Left ventricle myocardium superior (tissue), 1 donor: ENCODE results near the gene FBXL13. TPM values are rescaled to one million over a fixed set of nuclear protein-coding genes. Genes with fewer than 3 reads are reported as not detected.

ENCODE experiments used
- ATAC-seq: fragments of 200-7000 bp; cut with Tn5 transposase; one replicate; pipeline ENCODE4 v1.9.1; 2020; ENCODE audit warnings: mild to moderate bottlenecking, moderate library complexity
- DNase-seq: peaks from one replicate; pipeline ENCODE4 v3.0.0-alpha.2; 2020
- intact Hi-C: fragments of 100-400 bp; cut with micrococcal nuclease; formaldehyde crosslinking; loops from one replicate; pipeline ENCODE4 v1.11.0; 2022
- total RNA-seq: library from RNA; stranded (reverse); fragmentation: NEBNext Ultra II Directional; extraction: Animal tissue kit (Norgen Biotek cat#: 25700); gene quantifications from one replicate; pipeline ENCODE4 v1.2.1, GENCODE V29; 2021
- donor health status: DM: no; HTN: yes; CAD: no; lungs with severe emphysema.

The FBXL13 gene
- total RNA-seq, 1 donor from 2014 or later: 0.27 TPM

DNA sequence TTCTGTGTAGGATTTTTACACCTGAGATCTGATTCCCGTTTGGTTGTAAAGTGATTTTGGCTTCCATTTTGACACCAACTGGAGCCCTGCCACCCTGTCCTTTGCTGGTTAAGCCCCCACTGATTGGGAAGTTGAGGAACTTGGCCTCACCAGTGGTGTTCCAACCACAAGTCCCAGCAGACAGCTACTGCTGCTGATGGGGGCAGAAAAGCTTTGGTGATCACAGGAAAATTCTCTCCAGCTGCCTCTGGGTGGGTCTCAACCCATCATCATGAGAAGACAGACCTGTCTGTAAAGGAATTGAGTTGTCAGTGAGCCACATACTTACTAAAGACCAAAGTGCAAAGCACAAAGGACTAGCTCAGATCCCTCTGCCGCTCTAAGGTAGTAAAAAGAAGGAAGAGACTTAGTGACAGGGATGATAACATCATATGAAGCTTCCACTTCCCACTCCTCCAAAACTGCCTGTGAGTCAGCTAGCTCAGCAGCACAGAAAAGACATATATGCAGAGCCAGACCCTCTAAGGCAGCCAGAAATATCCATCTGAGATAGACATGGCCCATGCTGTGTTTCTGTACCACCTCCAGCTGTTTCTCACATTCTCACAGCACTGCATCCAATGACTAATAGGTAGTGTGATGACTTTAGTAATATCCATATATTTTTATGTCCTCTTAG, 184.2 kb downstream of the FBXL13 start:
- intact Hi-C loops: no loop called here
- no peak for DNase-seq
- ATAC-seq: no peak

DNA sequence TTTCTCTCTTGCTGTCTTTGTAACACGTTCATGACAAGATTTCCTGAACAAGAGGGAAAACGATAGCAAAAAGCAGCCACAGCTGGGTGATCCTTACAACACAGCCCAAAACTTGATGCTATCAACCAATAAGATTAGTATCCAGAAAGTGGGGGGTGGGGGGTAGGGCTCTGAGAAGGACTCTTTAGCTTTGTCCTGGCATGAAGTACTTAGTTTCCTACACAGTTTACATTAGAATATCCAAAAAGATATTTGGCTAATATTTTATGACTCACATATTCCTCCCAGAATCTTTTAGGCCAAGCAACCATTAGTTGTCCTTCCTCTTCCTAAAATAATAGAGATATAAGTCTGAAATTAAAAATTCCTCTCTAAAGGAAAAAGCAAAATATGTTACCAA, 184.7 kb downstream of the FBXL13 start:
- no peak for DNase-seq
- intact Hi-C loops: no loop called here
- no peak for ATAC-seq

DNA sequence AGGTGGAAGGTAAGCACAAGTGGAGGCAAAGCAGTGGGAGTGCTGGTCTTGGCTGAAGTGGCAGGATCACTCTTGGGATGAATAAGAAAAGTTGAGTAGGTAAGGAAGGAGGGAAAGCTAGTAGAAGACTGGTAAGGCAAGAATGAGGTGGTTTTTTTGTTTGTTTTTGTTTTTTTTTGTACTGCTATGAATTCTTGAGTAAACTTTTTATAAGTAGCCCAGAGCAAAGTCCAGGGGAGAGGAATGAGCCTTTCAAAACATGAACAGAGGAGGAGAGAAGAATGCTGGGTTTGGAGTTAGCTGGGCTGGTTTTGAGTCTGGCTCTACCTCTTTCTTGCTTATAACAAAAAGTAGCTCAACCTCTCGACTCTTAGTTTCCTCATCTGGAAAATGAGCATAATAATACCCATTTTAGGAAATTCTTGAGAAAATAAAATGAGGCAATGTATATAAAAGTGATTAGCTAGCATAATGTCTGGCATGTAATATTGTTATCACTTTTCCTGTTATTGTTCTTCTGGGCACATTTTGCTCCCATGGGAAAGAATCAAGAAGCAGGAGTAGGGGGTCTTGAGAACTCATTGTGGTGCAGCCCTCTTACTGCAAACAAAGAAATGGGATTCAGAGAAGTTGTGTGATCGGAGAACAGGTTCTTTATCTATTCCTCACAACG, 185.9 kb downstream of the FBXL13 start:
- no peak for ATAC-seq
- intact Hi-C loops: no loop called here
- no peak for DNase-seq

DNA sequence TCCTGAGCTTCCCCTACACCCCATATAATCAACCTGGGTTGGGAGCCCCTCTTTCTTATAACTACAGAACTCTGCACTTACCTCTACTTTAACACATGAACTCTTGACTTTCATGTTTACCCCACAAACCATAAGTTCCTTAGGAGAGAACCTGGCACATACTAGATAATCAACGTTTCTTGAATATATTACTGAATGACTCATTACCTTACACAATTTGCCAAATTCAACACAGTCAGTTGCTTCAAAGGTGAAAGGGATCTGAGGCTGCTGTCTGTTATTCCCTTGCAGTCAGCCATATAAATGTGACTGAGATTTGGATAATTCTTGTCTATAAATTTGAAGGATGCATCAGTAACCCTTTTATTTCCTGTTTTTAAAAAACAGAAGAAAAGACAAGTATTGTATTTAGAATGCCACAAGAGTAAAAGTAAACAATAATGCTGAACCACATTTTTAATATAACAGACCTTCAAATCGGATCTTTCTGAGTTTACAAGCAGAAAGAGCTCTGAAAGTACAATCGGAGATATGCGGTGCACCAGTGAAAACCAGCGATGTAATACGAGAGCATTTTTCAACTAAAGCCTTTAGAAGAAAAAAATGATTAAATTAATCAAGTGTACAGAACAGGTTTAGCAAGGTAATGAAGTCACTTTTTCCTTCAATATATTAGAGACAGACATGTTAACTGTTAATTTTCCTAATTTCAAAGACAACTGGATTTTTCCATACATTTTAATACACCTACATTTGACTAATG, 191.3 kb downstream of the FBXL13 start:
- no peak for ATAC-seq
- DNase-seq: no peak
- intact Hi-C loops: no loop called here

DNA sequence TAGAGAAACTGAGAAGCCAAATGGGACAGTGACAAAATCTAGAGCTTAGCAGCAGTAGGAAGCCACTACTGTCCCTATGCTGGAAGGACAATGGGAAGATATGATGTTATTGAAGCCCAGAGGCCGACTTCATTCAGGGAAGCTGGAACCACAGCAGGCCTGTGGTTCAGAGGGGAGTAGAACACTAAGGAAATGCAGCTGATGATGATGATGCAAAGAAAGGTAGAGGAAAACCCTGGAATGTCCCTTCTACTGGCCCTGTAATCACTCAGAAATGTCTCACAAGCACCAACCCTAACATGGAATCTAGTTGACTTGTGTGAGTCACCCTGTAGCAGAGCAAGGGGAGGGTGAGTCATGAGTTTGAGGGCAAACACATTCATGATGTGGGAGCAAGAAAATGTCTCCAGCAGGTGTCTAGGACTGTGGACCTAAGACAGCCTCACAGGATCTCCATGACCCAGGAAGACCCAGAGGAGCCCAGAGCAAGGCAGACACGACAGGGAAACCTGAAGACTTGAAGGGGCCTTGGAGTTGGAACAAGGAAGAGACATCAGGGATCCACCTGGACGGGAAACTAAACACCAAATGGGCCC, 198.8 kb downstream of the FBXL13 start:
- DNase-seq: no peak
- ATAC-seq: no peak
- intact Hi-C loops: no loop called here

DNA sequence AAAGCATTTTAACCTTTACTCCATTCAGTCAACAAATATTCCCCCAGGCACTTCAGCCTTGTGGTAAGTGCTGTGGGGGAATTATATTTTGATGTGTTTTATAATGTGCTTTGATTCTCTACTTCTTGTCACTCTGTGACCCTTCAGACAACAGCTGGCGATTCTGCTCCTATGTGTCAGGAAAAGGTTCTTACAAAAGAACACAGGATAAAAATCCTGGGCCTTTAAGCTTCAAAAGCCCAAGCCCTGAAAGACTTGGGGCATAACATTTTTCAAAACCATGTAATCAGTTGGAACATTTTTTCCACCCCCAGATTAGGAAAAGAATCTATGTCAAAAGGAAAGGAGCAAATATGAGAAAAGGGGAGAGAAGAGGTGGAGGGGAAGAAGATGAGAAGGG, 199.6 kb downstream of the FBXL13 start:
- no peak for ATAC-seq

DNA sequence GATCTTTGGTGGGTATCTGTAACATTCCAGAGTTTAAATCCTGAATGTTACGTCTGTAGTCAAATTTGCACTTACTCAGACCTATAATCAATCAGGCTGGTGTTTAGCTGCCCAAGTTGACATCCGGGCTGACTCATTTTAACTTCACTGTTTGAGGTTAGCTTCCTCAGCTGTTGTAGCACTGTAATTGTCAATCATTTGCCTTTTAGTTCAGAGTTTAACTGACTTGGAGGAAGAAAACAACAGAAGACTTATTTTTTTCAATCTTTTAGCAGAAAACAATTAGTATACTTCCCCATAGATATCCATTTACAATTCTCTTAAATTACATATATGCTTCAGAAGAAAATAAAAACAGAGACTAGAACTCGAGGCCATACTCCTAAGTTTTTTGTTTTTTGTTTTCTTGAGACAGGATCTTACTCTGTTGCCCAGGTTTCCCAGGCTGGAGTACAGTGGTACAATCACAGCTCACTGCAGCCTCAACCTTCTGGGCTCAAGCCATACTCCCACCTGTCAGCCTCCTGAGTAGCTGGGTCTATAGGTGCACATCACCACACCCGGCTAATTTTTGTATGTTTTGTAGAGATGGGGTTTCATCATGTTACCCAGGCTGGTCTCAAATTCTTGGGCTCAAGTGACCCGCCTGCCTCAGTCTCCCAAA, 200.3 kb downstream of the FBXL13 start:
- no peak for ATAC-seq
- intact Hi-C loops: no loop called here
- DNase-seq: no peak

More for the DNA sequence above, 199.6 kb downstream of the FBXL13 start:
- DNase-seq: no peak
- intact Hi-C loops: no loop called here

DNA sequence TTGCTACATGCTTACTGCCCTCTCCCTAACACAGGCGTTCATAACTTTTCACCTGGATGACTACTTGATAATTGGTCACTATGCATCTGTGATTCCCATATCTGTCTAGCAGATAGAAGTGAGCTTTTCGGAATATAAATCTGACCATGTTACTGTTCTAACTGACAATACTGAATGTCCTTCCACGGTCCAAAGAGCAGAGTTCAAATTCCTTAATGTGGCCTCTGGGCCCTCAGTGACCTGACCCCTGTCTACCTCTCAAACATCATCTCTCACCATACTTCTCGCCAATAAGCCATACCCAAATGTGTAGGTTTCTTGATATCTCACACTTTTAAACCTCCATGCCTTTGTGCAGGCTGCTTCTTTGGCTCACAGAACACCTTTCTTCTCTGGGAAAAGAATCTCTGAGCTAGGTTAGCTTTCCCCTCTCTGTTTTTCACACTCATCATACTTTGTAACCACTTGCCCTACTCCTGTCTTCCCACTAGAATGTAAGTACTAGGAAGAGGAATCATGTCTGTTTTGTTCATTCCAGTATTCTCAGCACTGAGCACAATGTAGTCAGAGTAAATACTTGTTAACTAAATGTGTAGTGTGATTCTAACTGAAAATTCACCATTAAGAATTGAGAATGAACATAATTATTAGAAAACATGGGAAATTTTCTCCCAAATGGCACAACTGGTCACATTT, 201.0 kb downstream of the FBXL13 start:
- no peak for DNase-seq
- no peak for ATAC-seq
- intact Hi-C loops: no loop called here

DNA sequence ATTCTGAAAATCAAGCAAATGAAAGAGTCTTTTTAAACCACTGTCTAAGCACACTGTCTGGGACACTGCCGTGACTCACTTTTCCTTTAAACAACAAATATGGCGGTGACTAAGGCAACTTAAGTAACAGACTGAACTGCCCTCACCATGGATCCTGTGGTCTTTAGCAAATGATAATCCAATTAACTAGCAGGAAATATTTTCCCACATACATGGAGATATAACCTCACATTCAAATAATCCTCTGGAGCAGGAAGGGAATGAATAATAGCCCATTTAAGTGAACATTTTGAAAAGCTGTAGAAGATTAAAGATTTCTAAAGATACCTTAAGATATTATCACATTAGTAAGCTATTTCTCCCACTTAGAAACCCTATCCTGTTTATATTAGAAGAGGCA, 202.1 kb downstream of the FBXL13 start:
- ATAC-seq (no peak), DNase-seq (no peak)
- intact Hi-C loops: no loop called here

DNA sequence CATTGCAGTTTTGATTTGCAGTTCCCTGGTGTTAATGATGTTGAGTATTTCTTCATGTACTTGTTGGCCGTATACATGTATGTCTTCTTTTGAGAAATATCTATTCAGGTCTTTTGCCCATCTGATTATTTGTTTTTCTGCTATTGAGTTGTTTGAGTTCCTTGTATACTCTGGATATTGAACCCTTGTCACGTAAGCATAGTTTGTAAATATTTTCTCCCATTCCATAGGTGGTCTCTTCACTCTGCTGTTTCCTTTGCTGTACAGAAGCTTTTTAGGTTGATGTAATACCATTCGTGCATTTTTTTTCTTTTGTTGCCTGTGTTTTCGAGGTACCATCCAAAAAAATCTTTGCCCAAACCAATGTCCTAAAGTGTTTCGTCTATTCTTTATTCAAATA, 205.4 kb downstream of the FBXL13 start:
- intact Hi-C loops: no loop called here

DNA sequence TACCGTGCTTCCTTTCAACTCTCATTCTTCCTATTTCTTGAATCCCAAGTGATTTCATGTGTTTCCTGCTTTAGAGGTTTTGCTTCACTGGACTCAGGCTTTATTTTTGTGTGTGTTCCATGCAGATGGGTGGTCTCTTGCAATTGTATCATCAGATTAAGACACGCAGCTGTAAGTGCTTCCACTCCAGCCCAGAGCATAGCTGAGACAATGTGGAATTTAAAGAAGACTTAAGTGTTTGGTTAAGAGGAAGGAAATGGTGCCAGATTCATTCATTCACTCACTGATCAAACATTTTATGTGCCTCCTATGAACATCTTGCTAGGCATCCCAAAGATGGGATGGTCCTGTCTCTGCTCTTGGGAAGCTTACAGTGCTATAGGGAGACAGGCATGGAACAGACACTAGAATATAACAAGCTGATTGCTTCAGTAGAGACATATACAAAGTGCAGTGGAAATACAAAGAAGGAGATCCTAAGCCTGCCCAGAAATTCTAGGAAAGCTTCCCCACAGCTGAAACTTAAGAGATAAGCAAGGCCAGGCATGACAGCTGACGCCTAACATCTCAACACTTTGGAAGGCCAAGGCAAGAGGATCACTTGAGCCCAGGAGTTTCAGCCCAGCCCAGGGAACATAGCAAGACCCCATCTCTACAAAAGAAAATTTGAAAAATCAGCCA, 207.9 kb downstream of the FBXL13 start:
- intact Hi-C loops: no loop called here
- ATAC-seq (no peak), DNase-seq (no peak)

More for the DNA sequence above, 205.4 kb downstream of the FBXL13 start:
- no peak for ATAC-seq
- DNase-seq: no peak

DNA sequence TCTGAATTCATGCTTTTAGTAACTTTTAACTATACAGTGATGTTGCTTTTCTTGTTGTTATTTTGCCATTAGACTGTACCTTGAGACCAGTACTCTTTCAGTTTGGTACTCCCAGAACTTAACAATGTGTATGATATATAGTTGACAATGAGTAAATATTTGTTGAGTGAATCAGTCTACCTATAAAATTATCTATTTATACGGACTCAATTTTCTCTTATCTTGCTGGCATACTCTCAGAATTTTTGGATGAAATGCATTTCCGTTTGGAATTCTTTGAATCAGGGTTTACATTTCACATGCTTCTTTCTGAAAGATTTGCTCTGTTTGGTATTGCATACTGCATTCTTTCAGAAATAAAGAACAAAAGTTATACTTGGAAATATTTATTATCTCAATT, 209.6 kb downstream of the FBXL13 start:
- intact Hi-C loops: no loop called here
- no peak for DNase-seq
- ATAC-seq: no peak

DNA sequence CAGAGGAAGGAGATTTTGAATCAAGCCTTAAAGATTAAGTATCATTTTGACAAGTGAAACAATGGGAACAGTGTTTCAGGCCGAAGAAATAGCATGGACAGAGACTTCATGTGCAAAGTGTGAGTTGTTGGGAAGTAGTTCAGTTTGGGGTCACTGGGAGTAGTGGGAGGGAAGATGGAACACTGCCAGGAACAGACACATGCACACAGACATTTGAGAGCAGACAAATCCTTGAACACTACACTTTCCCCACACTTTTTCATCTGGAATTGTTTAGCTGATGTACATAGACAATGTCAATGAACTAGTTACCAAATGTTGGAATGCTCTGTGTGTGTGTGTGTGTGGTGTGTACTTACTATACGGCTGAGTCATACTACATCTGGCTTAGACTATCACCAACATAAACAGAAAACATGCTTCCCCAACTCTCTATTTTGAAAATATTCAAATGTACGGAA, 214.2 kb downstream of the FBXL13 start:
- intact Hi-C loops: no loop called here
- DNase-seq (no peak), ATAC-seq (no peak)

DNA sequence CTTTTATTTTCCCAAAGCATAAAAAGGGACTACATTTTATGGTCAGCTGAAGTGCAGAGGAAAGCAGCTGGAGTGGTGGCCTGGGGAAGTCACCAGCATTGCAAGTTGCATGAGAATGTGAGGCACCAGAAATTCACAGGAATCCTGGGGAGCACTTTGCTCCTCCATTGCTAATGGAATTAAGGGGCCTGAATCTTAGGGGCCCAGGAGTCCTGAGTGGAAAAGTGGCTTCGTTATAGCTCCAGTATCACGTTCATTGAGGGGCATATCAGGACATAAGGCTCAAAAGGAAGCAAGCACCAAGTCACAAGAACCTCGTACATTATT, 214.8 kb downstream of the FBXL13 start:
- intact Hi-C loops: no loop called here
- DNase-seq (no peak), ATAC-seq (no peak)

DNA sequence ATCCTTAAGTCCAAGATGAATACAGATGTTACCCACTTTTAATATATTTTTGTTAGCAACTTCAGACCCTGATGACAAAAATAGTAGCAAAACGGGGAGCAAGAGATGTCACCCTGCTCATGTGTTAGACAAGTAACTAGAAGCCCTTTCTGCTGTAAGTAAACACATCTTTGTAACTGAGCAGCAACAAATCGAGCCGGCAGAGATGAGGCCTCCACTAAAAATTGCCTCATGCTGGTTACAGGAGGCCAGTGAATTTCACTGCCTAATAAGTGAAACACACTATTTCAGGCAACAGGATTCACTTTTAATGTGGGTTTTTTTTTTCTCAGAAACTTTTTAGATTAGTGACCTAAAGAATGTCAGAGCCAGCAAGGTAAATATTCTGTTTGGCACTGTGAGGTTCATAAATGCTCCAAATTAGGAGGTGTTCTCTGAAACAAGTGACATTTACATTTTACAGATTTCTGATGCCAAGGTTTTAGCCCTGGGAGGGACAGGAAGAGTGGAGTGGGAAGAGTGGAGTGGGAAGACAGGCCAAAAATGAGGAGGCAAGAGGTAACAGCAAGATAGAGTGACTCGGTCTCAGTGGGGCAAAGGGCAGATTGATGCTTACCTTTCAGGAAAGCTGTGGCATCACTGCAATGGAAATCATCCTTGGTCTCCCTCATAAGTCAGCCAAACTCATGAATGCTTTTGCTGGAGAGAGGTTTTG, 215.4 kb downstream of the FBXL13 start:
- no peak for ATAC-seq
- intact Hi-C loops: no loop called here
- DNase-seq: no peak

DNA sequence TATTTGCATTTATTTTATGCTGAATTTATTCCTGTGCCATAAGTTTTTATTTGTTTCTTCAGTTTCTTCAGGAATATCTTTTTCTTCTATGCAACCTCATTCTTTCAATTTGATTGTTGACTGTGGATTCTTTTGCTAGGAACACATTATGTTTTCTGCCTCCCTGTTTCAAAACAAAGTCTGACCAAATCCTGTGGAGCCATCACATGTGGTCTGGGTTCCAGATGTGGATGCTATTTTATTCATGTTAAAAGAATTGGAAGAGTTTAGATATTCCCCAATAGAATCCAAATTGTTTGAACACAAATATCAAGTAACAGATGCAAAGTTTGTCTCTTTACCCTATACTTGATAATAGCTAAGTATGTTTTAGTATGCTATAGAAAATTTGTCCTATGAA, 218.6 kb downstream of the FBXL13 start:
- DNase-seq (no peak), ATAC-seq (no peak)
- intact Hi-C loops: no loop called here

DNA sequence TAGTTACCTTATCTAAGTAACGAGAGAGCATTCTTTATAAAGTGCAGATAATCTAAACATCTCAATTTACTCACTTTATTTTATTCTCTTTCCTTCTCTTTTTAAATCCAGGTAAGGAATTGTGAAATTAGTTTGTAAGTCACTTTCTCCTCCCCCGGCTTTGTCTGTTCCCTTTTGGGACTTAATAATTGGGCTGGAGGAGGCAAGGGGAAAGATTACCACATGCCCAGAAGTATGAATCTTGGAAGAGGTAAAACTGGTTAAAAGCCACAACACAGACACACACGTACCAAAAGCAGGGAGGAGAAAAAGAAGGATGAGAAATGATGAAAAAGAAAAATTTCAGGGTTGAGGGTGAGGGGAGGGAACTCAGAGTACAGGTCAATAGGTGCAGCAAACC, 225.1 kb downstream of the FBXL13 start:
- no peak for DNase-seq
- intact Hi-C loops: no loop called here
- no peak for ATAC-seq

DNA sequence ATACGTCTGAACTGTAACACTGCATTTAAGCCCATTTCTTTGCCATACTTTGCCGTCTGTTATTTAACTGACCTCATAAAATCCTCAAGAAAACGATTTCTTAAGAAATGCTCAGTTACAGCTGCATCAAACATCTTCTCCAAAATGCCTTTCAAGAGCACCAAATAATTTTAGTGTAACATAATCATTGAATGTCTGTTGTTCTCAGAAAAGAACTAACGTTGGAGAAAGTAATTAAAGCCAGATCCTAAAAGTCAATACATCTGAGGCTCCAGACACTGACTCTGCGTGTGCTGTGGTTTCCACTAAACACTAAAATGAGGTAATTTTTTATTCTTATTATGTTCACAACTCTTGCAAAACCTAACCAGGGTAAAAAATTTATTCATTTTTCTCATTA, 225.5 kb downstream of the FBXL13 start:
- DNase-seq (no peak), ATAC-seq (no peak)

More for the DNA sequence above, 225.5 kb downstream of the FBXL13 start:
- intact Hi-C loops: no loop called here
